Karpas-422 (cell line): ENCODE results near the gene TNKS1BP1. TPM values are rescaled to one million over a fixed set of nuclear protein-coding genes. Genes with fewer than 3 reads are reported as not detected.

Experiments used
- DNase-seq: peaks from one replicate; pipeline ENCODE4 v3.0.0-alpha.2; 2015
- H2AFZ ChIP-seq: fragments of 200-600 bp; sonication (generic); 2 replicates; pipeline ENCODE4 v1.6.1; 2014; ENCODE audit warnings: antibody characterized with exemption, low read length, mixed read lengths
- H3K27ac ChIP-seq: fragments of 200-600 bp; sonication (generic); 2 replicates; pipeline ENCODE4 v1.5.1; 2014; ENCODE audit warnings: mild to moderate bottlenecking, low read length, moderate library complexity
- H3K27me3 ChIP-seq: fragments of 200-600 bp; sonication (generic); 2 replicates; pipeline ENCODE4 v1.6.1; 2014; ENCODE audit warnings: low read length, mixed read lengths
- H3K36me3 ChIP-seq: fragments of 200-600 bp; sonication (generic); 2 replicates; pipeline ENCODE4 v1.6.1; 2014; ENCODE audit warnings: low read length, mixed read lengths; ENCODE audit not compliant: insufficient read depth
- H3K4me1 ChIP-seq: fragments of 200-600 bp; sonication (generic); 2 replicates; pipeline ENCODE4 v1.6.1; 2014; ENCODE audit warnings: mild to moderate bottlenecking, low read length, mixed read lengths
- H3K4me2 ChIP-seq: fragments of 200-600 bp; sonication (generic); 2 replicates; pipeline ENCODE4 v1.6.1; 2014; ENCODE audit warnings: low read length, low read depth, mild to moderate bottlenecking; ENCODE audit not compliant: poor library complexity, severe bottlenecking
- H3K4me3 ChIP-seq: fragments of 200-600 bp; sonication (generic); 2 replicates; pipeline ENCODE4 v1.5.1; 2014; ENCODE audit warnings: mild to moderate bottlenecking, antibody characterized with exemption, low read length, mixed read lengths
- H3K79me2 ChIP-seq: fragments of 200-600 bp; sonication (generic); 2 replicates; pipeline ENCODE4 v1.6.1; 2014; ENCODE audit warnings: mild to moderate bottlenecking, low read length, mixed read lengths
- H3K9ac ChIP-seq: fragments of 200-600 bp; sonication (generic); 2 replicates; pipeline ENCODE4 v1.6.0; 2014; ENCODE audit warnings: low read length
- H3K9me2 ChIP-seq: fragments of 200-600 bp; sonication (generic), shearing (Covaris generic); replicated peaks from 2 replicates; pipeline ENCODE4 v1.6.0; 2014; ENCODE audit warnings: mild to moderate bottlenecking, low read length, moderate library complexity; ENCODE audit not compliant: insufficient read depth
- H3K9me3 ChIP-seq: fragments of 300-700, 200-600 bp; sonication (generic); 2 replicates; pipeline ENCODE4 v1.6.1; 2014; ENCODE audit warnings: low read length, mixed read lengths
- H4K20me1 ChIP-seq: fragments of 200-600 bp; sonication (generic); 2 replicates; pipeline ENCODE4 v1.6.1; 2014; ENCODE audit warnings: mild to moderate bottlenecking, antibody characterized with exemption, low read length, low read depth; ENCODE audit not compliant: insufficient read depth
- total RNA-seq: library from RNA; depleted of rRNA; stranded (reverse); fragments of >200 nt; shearing (Covaris generic); gene quantifications from 2 replicates; pipeline ENCODE4 v1.2.3, GENCODE V29; 2014; ENCODE audit warnings: low replicate concordance

TNKS1BP1 gene
- total RNA-seq, 1 experiment from 2014 or later, result 11.6 TPM

DNA sequence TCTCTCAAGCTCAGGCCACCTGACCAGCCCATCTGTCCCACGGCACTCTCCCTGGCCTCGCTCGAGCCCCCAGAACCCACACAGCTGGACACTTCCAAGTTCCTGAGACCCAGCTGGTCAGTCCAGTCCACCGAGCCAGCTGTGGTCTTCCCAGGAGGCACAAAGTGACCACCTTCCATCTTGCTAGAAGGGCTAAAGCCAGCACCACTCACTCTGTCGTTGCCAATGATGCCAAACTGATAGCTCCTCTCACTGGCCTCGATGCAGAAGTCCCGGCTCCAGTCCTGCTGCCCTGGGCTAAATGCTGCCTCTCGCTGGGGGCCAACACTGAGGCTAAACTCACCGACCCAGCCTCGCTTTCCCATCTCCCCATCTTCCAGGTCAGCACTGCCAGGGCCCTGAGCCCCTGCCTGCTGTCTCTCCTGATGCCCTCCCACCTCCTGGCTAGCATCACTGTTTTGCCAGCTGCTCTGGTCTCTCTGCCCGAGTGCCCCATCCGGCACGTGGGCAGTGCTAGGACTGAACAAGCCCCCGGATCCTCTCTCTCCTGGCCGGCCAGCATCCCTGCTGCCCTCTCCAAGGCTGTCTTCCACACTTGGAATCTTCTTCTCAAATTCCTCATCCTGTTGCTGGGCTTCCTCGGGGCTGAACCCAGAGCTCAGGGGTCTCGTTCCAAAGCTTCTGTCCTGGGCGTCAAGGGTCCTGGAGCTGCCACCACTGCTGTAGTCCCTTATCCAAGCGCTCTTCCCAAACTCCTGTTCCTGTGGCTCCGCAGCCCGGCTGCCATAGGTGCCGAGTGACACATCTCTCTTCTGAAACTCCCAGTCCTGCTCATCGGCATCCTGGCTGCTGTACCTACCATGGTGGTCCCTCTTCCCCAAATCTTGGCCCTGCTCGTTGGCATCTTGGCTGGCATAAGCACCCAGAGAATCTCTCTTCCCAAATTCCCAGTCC lies 15.4 kb downstream of the TNKS1BP1 start:
- no peak for DNase-seq
- Histone ChIP-seq H4K20me1 (no peaks in the 10 kb centered on the region), H3K27ac (no peak overlapping the region), H2AFZ (no peak overlapping the region), H3K27me3 (no peaks in the 10 kb centered on the region), H3K9me3 (no peaks in the 10 kb centered on the region), H3K4me1 (peaks cover 3% of the 10 kb centered on the region), H3K4me2 (no peak overlapping the region), H3K9me2 (no peaks in the 10 kb centered on the region), H3K4me3 (no peak overlapping the region), H3K9ac (no peak overlapping the region), H3K36me3 (no peaks in the 10 kb centered on the region), H3K79me2 (no peaks in the 10 kb centered on the region)

DNA sequence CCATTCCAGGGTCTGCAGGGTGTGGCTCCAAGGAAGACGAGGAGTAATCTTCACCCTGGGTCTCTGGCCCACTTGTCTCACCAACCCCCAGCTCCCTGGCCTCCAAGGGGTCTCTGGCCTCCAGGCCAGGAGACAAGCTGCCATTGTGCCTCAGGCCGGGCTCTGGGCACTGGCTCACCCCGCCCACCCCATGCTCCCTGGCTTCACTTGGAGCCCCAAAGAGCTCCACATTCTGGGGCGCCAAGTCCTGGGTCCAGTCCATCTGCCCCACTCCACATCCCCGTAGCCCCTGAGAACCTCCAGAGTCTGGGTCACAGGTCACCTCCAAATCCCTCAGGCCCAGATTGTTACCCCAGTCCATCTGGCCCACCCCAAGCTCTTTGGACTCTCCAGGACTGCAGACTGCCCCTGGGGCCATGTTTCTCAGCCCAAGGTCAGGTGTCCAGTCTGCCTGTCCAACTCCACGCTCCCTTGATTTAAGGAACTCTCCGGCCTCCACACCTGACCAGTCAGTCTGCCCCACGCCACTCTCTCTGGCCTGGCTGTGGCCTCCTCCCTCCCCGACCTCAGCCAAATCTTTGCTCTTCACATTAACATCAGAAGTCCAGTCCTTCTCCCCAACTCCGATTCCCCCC lies 16.2 kb downstream of the TNKS1BP1 start:
- H3K9me3 ChIP-seq, result no peaks in the 10 kb centered on the region
- peaks cover 3% of the 10 kb centered on the region for H3K4me1 ChIP-seq
- no peaks in the 10 kb centered on the region for H4K20me1 ChIP-seq
- H3K9me2 ChIP-seq, result no peaks in the 10 kb centered on the region
- H3K27ac ChIP-seq, result no peak overlapping the region
- H3K79me2 ChIP-seq, result no peaks in the 10 kb centered on the region
- no peak overlapping the region for H3K4me2 ChIP-seq
- no peaks in the 10 kb centered on the region for H3K36me3 ChIP-seq
- no peak overlapping the region for H2AFZ ChIP-seq
- no peak for DNase-seq
- no peak overlapping the region for H3K4me3 ChIP-seq
- H3K9ac ChIP-seq, result no peak overlapping the region
- no peaks in the 10 kb centered on the region for H3K27me3 ChIP-seq

DNA sequence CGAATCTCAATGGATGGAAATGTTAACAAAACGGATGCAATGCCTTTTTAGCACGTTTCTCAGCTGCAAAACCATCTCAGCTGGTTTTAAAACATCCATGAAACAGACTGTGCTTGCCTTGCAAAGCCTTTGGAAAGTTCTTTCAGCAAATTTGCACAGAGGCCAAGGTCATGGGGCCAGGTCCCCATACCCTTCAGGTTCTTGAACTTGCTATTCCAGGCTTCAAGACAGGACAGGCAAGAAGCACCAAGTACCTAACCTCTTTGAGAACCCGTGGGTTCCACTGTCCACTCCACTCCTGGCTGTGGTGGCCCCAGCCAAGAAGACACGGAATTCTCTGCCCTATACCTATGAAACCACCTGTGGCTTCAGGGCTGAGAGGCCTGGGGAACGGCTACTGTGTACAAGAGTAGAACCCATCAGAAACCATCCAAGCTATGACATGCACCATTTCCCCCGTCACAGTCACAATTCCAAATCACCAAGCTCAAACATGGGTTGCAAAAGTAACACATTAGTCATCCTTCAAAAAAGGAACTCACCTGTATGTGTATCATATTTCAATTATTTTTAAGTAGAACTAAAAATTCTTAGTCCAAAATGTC lies 17.0 kb downstream of the TNKS1BP1 start:
- H3K79me2 ChIP-seq, result no peaks in the 10 kb centered on the region

DNA sequence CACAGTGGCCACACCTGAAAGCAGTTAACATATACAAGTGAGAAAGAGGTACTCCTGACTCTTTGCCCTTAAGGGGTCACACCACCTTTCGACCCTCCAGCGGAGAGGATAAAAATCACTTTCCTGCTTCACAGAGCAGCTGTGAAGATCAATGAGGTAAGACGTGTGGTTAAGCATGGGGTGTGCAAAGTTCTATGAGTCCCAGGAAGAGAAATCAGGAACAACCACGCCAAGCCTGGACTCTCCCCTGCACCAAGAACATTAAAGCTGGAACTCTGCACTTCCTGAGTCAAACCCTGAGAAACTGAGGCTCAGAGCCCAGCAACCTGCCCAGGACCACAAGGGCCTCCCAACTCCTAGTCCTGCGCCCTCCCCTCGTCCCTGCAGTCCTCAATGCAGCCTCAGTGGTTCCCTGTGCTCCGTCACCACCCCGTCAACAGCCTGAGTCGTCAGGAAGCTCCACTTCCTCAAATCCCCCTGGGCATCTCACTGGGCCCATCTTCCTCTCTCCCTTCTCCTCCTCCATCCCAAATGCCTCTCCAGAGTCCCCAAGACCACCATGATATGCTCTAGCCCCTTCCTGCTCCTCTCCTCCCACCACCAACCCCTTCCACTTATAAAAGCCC lies 17.7 kb downstream of the TNKS1BP1 start:
- H3K27me3 ChIP-seq, result no peaks in the 10 kb centered on the region
- no peak overlapping the region for H3K4me3 ChIP-seq
- no peak overlapping the region for H2AFZ ChIP-seq
- no peak for DNase-seq
- H3K9me3 ChIP-seq, result no peaks in the 10 kb centered on the region
- H3K79me2 ChIP-seq, result no peaks in the 10 kb centered on the region
- no peak overlapping the region for H3K9ac ChIP-seq
- no peaks in the 10 kb centered on the region for H4K20me1 ChIP-seq
- H3K4me2 ChIP-seq, result no peak overlapping the region
- H3K36me3 ChIP-seq, result no peaks in the 10 kb centered on the region; the same call in 1 of the 2 replicates
- H3K4me1 ChIP-seq, result peaks cover 3% of the 10 kb centered on the region
- no peaks in the 10 kb centered on the region for H3K9me2 ChIP-seq
- H3K27ac ChIP-seq, result no peak overlapping the region

More for the DNA sequence above, 17.0 kb downstream of the TNKS1BP1 start:
- Histone ChIP-seq H3K4me2 (no peak overlapping the region), H3K4me3 (no peak overlapping the region), H3K9ac (no peak overlapping the region), H3K27ac (no peak overlapping the region), H3K9me3 (no peaks in the 10 kb centered on the region), H3K36me3 (no peaks in the 10 kb centered on the region; the same call in 1 of the 2 replicates), H3K27me3 (no peaks in the 10 kb centered on the region), H3K4me1 (peaks cover 3% of the 10 kb centered on the region), H3K9me2 (no peaks in the 10 kb centered on the region), H2AFZ (no peak overlapping the region), H4K20me1 (no peaks in the 10 kb centered on the region)
- DNase-seq, result no peak

DNA sequence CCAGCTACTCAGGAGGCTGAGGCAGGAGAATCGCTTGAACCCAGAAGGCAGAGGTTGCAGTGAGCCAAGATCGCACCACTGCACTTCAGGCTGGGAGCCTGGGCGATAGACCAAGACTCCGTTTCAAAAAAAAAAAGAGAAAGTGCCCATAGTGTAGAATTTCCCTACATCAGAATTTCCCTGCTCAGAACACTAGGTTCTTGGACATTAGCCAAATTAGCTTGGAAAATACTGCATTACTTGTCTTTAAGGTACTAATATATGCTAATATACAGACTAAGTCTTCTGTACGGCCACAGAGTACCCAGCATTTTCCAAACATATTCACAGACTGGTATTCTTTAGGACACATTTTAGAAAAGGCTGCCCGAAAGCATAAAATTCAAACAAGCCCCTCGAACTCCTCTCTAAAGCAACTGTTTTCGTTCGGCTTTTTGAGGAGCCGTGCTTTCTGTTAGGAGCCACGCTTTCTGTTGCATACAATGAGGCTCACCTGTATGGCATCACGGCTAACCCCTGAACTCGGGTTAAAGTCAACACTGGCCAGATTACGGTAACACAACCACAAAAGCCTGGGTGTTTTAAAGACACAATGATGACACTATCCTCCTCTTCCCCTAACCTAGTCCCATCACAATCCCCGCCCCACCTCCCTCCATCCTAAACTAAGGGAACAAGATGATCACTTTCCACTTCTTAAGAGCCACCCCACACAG lies 18.4 kb downstream of the TNKS1BP1 start:
- Histone ChIP-seq H3K27ac (no peak overlapping the region), H3K79me2 (no peaks in the 10 kb centered on the region), H3K4me3 (no peak overlapping the region), H3K36me3 (peaks cover 4% of the 10 kb centered on the region; the same call in 1 of the 2 replicates), H3K9ac (no peak overlapping the region), H3K4me1 (peaks cover 3% of the 10 kb centered on the region), H3K27me3 (no peaks in the 10 kb centered on the region), H3K9me2 (no peaks in the 10 kb centered on the region), H3K4me2 (no peak overlapping the region), H2AFZ (no peak overlapping the region), H4K20me1 (no peaks in the 10 kb centered on the region), H3K9me3 (no peaks in the 10 kb centered on the region)
- DNase-seq, result no peak

DNA sequence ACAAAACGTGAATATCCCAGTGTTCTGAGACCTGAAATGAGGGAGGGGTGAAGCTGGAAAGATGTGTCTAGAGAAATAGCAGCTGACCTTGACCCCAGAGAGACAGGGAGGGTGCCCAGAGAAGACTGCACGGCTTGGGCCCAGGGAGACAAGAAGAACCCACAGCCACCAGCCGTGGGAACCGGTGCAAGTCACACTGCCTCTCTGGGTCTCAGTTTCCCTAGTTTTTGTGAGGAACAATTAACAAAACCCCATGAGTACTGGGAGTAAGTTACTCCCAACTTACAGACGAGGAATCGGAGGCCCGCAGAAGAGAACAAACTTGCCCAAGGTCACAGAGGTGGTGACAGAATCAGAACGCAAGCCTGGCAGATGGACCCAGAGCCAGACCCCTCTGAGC lies 19.2 kb downstream of the TNKS1BP1 start:
- Histone ChIP-seq H3K9me2 (no peaks in the 10 kb centered on the region), H3K9me3 (no peaks in the 10 kb centered on the region), H3K9ac (no peak overlapping the region), H3K4me2 (no peak overlapping the region), H4K20me1 (no peaks in the 10 kb centered on the region), H3K27ac (no peak overlapping the region), H2AFZ (no peak overlapping the region), H3K79me2 (no peaks in the 10 kb centered on the region), H3K4me1 (peaks cover 3% of the 10 kb centered on the region), H3K36me3 (peaks cover 7% of the 10 kb centered on the region; the same call in 1 of the 2 replicates), H3K27me3 (no peaks in the 10 kb centered on the region), H3K4me3 (no peak overlapping the region)
- DNase-seq, result no peak

DNA sequence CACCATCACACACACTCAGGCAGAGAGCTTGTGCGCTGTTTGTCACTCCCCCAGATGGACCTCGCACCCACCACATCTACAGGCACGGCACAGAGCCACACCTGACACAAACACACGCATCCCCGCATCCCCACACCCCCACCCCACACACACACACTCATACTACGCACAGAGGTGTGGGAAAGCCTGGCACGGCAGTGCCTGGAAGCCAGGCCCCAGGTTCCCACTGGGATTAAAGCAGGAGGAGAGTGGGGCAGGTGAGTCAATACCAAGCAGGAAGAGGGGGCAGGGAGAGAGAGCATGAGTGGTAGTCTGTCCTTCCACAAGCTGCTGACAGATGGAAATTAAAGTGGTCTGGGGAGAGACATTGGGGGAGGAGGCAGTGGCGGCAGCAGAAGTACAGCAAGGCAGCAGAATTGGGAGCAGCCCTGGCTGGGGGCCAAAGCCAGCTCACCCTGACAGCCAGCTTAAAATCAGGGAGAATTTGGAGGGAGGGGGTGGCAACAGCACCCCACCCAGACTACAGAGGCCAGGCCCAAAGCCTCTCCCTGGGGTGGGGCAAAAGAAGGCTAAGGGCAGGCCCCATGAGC lies 20.7 kb downstream of the TNKS1BP1 start:
- no peak overlapping the region for H3K9ac ChIP-seq
- H3K4me2 ChIP-seq, result no peak overlapping the region
- no peak for DNase-seq
- H3K79me2 ChIP-seq, result no peaks in the 10 kb centered on the region
- no peak overlapping the region for H2AFZ ChIP-seq
- H3K4me3 ChIP-seq, result no peak overlapping the region
- H3K9me2 ChIP-seq, result no peaks in the 10 kb centered on the region
- H3K27me3 ChIP-seq, result no peaks in the 10 kb centered on the region
- H3K4me1 ChIP-seq, result peaks cover 3% of the 10 kb centered on the region
- no peaks in the 10 kb centered on the region for H4K20me1 ChIP-seq
- no peak overlapping the region for H3K27ac ChIP-seq
- no peaks in the 10 kb centered on the region for H3K9me3 ChIP-seq
- H3K36me3 ChIP-seq, result peaks cover 18% of the 10 kb centered on the region
